GM21619 (cell line): ENCODE results near the gene SHISAL1.

ENCODE experiments used
- ATAC-seq: cut with Tn5 transposase; IDR thresholded peaks from one replicate; pipeline ENCODE4 v1.9.1; 2021; ENCODE audit not compliant: unreplicated experiment

SHISAL1 gene

GRCh38 chr22:44263547-44263946 lies 49.2 kb downstream of the SHISAL1 start:
- ATAC-seq, result no peak

GRCh38 chr22:44261861-44262595 lies 50.7 kb downstream of the SHISAL1 start:
- no peak for ATAC-seq

GRCh38 chr22:44261164-44261860 lies 51.4 kb downstream of the SHISAL1 start:
- no peak for ATAC-seq

- no peak for ATAC-seq
Observed at GRCh38 chr22:44260216-44261035, 52.3 kb downstream of the SHISAL1 start.

DNA sequence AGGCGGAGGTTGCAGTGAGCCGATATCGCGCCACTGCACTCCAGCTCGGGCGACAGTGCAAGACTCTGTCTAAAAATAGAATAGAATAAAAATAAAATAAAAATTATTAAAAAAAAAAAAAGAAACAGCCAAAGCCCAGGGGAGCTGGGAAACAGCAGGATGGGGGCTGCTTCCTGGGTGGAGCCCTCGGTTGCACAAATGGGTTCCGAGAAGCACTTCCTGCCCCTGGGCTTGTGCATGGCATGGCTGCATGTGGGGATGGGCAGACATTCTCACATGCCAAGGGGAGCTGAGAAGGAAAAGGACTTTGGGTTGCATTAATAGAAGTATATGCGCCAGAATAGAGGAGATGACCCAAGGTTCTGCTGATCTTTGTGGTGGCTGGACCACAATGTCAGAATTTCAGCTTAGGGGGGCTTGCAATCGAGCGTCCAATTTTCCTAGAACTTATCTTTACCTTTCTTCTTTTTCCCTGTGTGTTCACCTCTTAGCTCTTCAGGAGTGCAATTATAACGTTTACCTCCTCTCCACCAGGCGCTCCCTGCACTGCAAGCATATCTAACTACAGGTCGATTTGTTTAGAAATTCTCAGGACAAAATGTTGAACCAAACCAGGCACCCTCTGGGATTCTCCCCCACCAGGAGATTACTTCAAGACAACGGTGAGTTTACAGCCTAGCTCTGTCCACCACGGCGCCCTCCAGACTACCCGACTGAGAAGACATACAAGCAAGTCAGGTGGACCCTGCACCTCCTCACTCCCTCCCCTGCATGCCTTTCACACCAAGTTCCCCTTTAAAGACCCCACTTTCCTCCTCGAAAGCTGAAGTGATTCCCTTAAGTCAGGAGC lies 53.2 kb downstream of the SHISAL1 start:
- ATAC-seq, result no peak

DNA sequence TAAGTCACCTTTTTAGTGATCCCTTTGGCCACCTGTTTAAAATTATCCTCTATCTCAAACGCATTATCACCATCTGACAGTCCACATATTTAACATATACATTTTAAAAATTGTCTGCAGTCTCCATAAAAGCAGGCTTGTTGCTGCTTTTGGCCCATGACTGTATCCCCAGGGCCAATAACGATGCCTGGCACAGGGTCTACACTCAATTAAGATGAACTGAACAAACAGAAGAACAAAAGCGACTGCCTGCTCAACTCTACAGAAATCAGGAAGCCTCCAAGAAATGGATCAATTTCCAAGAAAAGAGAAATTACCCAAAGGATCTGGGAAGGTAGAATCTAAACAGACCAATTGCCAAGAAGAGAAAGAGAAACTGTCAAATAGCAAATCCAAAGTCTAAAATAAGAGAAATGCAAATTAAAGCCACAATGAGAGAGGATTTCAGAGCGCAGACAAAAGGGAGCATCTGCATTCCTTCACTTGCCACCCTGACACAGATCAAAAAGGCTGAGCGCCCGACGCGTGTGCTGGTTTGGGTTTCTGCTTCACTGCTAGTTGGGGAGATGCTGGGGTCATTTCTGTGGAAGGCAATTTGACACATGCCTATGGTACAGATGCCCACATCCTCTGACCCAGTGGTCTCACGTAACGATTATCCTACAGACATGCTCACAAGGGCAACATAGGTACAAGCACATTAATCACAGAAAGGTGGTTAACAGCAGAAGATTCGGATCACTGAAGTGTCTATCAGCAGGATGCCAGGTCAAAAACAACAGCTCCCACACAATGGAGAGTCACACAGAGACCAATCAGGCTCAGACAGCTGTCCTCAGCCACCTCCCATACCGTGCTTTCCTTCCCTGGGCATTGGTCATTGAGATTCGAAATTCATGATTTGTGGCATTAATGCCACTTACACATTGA lies 55.9 kb downstream of the SHISAL1 start:
- no peak for ATAC-seq

DNA sequence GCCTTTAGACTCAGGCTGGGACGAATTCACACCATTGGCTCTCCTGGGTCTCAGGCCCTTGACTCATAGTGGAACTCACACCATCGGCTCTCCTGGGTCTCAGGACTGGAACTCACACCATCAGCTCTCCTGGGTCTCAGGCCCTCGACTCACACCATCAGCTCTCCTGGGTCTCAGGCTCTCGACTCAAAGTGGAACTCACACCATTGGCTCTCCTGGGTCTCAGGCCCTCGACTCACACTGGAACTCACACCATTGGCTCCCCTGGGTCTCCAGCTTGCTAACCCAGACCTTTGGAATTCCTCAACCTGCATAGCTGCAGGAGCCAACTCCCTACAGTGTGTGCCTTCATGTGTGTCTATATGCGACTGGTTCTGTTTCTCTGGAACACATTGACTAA lies 56.7 kb downstream of the SHISAL1 start:
- ATAC-seq, result no peak

DNA sequence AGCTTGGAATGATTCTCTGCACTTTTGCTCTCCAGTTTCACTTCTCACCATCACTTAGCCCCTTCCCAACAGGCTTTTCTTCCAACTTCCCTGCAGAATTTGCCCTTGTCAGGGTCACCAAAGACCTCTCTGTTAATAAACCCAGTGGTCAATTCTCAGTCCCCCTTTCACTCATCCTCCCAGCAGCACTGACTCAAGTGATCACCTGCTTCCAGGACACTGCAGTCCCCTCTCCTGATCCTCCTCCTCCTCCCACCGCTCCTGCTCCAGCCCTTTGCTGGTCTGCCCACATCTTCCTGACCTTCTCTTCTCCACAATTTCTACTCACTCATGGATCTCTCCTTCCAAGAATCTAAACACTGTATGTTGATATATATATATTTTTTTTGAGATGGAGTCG lies 57.9 kb downstream of the SHISAL1 start:
- no peak for ATAC-seq

- ATAC-seq, result no peak
Observed at GRCh38 chr22:44249376-44250147, 63.2 kb downstream of the SHISAL1 start.

- ATAC-seq, result no peak
Observed at GRCh38 chr22:44248926-44249325, 63.8 kb downstream of the SHISAL1 start.

DNA sequence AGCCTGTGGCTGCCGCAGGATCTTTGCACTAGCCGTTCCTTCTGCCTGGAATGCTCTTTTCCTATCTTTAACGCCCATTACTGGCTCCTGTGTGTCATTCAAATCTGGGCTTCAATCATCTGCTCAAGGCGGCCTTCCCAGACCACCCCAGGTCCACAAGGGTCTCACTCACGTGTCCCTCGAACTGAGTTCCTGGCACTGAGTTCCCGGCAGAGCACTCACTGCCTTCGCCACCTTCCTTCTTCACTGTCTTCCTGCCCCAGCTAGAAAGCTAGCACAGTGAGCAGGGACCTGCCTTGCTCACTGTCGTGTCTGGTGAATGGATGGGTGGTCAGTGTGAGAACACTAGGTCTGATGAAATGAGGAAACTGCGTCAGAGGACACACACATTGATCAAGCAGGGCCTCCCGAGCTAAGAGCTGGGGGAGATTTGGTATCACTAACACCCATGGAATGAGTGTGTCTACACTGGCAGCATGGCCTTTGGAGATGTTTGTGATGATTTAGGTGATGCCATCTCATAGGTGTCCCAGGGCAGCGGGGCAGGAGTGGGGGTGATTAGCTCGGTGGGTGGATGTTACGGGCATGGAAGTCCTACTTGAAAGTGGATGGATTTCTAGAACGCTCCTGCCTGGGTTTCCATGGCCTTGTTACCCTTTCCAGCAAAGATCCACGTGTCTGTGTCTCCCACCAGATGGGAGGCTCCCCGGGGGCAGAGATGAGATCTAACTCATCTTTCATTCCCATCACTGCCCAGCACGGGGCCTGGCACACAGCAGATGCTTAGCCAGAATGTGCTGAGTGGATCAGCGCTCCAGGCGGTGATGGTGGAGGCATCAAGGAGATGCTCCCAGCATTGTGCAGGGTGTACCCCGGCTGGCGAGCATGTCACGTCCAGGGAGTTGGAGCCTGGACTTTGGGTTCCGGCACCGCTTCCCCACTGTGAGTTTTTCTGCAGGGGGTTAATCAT lies 64.5 kb downstream of the SHISAL1 start:
- no peak for ATAC-seq

GRCh38 chr22:44247346-44247745 lies 65.4 kb downstream of the SHISAL1 start:
- no peak for ATAC-seq

DNA sequence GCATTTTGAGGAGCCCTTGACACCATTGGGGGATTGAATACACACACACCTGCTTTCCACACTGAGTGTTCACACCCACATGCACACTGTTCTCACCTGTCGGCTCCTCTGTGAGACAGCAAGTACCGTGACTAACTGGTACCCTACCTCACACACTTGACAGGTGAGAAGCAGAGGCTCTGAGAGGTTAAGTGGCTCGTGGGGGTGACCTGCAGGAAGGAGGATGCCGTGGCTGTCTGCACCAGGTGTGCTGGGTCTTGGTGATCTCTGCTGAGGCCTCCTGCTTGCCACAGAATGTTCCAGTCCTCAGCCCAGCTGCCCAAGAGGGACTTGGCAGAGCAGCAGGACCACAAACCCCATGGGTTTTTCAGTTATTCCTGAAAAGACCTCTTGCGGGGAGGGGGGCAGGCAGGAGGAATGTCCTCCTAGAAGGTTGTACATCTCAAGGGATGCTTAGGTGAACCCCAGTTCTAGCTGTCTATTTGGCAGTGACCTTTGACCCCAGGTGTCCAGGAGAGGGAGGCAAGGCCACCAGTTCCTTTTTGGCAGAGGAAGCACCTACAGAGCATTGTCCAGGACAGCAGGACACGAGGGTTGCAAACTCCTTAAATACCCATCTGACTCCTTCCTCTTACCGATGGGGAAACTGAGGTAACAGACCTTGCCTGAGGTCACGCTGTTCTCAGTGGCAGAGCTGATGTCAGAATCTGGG lies 66.0 kb downstream of the SHISAL1 start:
- ATAC-seq, result no peak

GRCh38 chr22:44245867-44246266 lies 66.9 kb downstream of the SHISAL1 start:
- ATAC-seq, result no peak

- no peak for ATAC-seq
Observed at GRCh38 chr22:44245438-44245837, 67.3 kb downstream of the SHISAL1 start.

GRCh38 chr22:44244265-44244822 lies 68.4 kb downstream of the SHISAL1 start:
- no peak for ATAC-seq

DNA sequence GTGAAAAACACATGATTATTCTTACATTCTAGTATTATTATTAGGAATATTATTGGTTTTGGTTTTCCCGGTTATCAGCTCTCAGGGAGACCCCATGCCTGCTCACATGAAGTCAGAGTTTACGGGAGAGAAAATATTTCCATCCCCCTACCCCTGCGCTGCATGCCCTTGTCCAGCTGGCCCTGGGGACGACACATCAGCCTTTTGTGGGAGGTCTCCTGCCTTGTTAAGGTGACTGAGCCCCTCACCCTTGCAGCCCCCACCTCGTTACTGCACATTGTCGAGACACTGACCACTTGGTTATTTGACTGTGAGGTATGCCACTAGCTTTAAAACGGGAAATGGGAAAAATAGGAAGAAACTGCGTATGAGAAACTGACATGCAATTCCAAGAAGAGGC lies 69.0 kb downstream of the SHISAL1 start:
- ATAC-seq, result no peak
